Hepatocyte (in vitro differentiated cells): ENCODE results near the gene LY6G6F. TPM values are rescaled to one million over a fixed set of nuclear protein-coding genes. Genes with fewer than 3 reads are reported as not detected.

Experiments used
- DNase-seq: peaks from one replicate; pipeline ENCODE4 v3.0.0-alpha.2; 2016; ENCODE audit warnings: low spot score
- H2AFZ ChIP-seq: fragments of 200-600 bp; sonication (generic); 2 replicates; pipeline ENCODE4 v1.6.0; 2016; ENCODE audit warnings: antibody characterized with exemption, mild to moderate bottlenecking
- H3K27ac ChIP-seq: fragments of 200-600 bp; sonication (generic); 2 replicates; pipeline ENCODE4 v1.5.1; 2016; ENCODE audit warnings: mild to moderate bottlenecking
- H3K27me3 ChIP-seq: fragments of 200-600 bp; sonication (generic); 2 replicates; pipeline ENCODE4 v1.6.1; 2016
- H3K36me3 ChIP-seq: fragments of 200-600 bp; sonication (generic); replicated peaks from 2 replicates; pipeline ENCODE4 v1.5.1; 2016; ENCODE audit warnings: low read depth; ENCODE audit not compliant: insufficient read depth
- H3K4me1 ChIP-seq: fragments of 200-600 bp; sonication (generic); 2 replicates; pipeline ENCODE4 v1.5.1; 2016; ENCODE audit warnings: mild to moderate bottlenecking, moderate library complexity; ENCODE audit not compliant: insufficient read depth
- H3K4me2 ChIP-seq: fragments of 200-600 bp; sonication (generic); 2 replicates; pipeline ENCODE4 v1.6.0; 2016
- H3K4me3 ChIP-seq: fragments of 200-600 bp; sonication (generic); 2 replicates; pipeline ENCODE4 v1.5.1; 2016; ENCODE audit warnings: mild to moderate bottlenecking
- H3K79me2 ChIP-seq: fragments of 200-600 bp; sonication (generic); 2 replicates; pipeline ENCODE4 v1.6.0; 2017; ENCODE audit warnings: mild to moderate bottlenecking
- H3K9me2 ChIP-seq: fragments of 200-600 bp; sonication (generic); replicated peaks from 2 replicates; pipeline ENCODE4 v1.6.0; 2017; ENCODE audit warnings: mild to moderate bottlenecking; ENCODE audit not compliant: insufficient read depth
- H3K9me3 ChIP-seq: fragments of 200-600 bp; sonication (generic); 2 replicates; pipeline ENCODE4 v1.5.1; 2016; ENCODE audit warnings: low read depth, mild to moderate bottlenecking
- H4K20me1 ChIP-seq: fragments of 200-600 bp; sonication (generic); 2 replicates; pipeline ENCODE4 v1.6.0; 2016; ENCODE audit warnings: mild to moderate bottlenecking; ENCODE audit not compliant: insufficient read depth, poor library complexity, severe bottlenecking
- EZH2 ChIP-seq: fragments of 200-600 bp; sonication (generic); IDR thresholded peaks from 2 replicates; pipeline ENCODE4 v1.6.1; 2016; ENCODE audit warnings: antibody characterized with exemption, mild to moderate bottlenecking, borderline replicate concordance
- EZH2phosphoT487 ChIP-seq: fragments of 200-600 bp; sonication (generic); IDR thresholded peaks from one replicate; pipeline ENCODE4 v1.6.1; 2018; ENCODE audit warnings: antibody characterized with exemption, mild to moderate bottlenecking, low read depth, moderate library complexity; ENCODE audit not compliant: unreplicated experiment, severe bottlenecking
- WGBS: methylation state at CpG from one replicate; pipeline ENCODE4 v1.1.6; 2016; ENCODE audit warnings: low lambda C conversion rate; ENCODE audit errors: missing lambda C conversion rate; 5-methylcytosine and 5-hydroxymethylcytosine counted together
- polyA plus RNA-seq: library from polyadenylated mRNA; unstranded; fragments of >200 nt; fragmentation: Nextera tagmentation; extraction: Ambion mirVana; gene quantifications from 2 replicates; pipeline ENCODE4 v1.2.1, GENCODE V29; 2016
- total RNA-seq: library from RNA; depleted of rRNA; stranded (reverse); fragments of >200 nt; gene quantifications from 2 replicates; pipeline ENCODE4 v1.2.3, GENCODE V29; 2014
- TF ChIP-seq, protein P1 (sequence below): fragments of 200-600 bp; sonication (generic); IDR thresholded peaks from 2 replicates; pipeline ENCODE4 v1.5.1; 2016; ENCODE audit warnings: antibody characterized with exemption, mild to moderate bottlenecking; ENCODE audit not compliant: poor library complexity

Gene LY6G6F
- total and polyA plus RNA-seq, 2 experiments from 2014 or later, result not detected

DNA sequence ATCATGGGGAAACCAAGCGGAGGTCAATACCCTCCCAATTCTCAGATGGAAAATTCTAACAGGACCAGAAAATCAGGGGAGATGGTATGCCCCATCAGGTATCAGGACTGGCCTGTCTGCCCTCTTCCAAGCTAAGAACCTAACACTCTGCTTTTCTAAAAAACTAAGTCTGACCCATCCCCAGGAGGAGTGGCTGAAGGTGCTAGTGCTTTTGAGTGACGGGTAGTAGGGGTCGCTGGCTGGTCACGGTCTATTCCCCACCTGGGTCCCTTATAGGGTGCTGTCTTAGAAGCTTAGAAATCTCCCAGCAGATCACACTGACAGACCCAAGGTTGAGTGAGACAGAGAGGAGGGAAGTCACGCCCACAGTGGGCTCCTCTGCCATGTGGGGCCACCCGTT lies 13.1 kb upstream of the LY6G6F start:
- Histone ChIP-seq H3K9me2 (no peaks in the 10 kb centered on the region), H3K4me3 (no peak overlapping the region), H3K4me1 (peaks cover 6% of the 10 kb centered on the region), H4K20me1 (peaks cover 5% of the 10 kb centered on the region), H3K9me3 (no peaks in the 10 kb centered on the region), H2AFZ (no peak overlapping the region), H3K79me2 (peaks cover 16% of the 10 kb centered on the region), H3K27ac (no peak overlapping the region), H3K36me3 (no peaks in the 10 kb centered on the region), H3K27me3 (no peaks in the 10 kb centered on the region), H3K4me2 (no peak overlapping the region)
- WGBS, result 95% methylated on average over 6 of the region's 6 CpGs
- no peak for DNase-seq
- TF ChIP-seq, protein P1, sequence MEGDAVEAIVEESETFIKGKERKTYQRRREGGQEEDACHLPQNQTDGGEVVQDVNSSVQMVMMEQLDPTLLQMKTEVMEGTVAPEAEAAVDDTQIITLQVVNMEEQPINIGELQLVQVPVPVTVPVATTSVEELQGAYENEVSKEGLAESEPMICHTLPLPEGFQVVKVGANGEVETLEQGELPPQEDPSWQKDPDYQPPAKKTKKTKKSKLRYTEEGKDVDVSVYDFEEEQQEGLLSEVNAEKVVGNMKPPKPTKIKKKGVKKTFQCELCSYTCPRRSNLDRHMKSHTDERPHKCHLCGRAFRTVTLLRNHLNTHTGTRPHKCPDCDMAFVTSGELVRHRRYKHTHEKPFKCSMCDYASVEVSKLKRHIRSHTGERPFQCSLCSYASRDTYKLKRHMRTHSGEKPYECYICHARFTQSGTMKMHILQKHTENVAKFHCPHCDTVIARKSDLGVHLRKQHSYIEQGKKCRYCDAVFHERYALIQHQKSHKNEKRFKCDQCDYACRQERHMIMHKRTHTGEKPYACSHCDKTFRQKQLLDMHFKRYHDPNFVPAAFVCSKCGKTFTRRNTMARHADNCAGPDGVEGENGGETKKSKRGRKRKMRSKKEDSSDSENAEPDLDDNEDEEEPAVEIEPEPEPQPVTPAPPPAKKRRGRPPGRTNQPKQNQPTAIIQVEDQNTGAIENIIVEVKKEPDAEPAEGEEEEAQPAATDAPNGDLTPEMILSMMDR, result no peak
- TF ChIP-seq EZH2, result no peak
- TF ChIP-seq EZH2phosphoT487, result no peak

DNA sequence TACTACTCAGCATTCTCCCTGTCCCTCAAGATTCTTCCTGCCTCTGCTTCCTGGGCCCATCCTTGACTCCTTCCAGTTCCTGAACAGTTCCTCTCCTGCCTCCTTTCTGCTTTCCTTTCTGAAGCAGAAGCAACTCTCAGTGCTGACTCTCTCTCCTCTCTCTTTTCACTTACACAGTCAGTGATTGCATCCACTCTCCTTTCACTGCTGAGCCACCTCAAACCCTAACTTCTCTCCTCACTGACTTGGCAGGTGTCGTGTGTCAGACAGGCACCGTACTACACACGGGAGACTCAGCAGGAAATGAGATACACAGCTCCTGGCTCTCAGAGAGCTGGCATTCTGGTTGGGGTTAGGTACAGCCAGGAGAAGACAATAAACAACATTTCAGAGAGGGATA lies 9.1 kb upstream of the LY6G6F start:
- Histone ChIP-seq H3K27ac (no peak overlapping the region), H3K4me3 (no peak overlapping the region), H3K36me3 (no peaks in the 10 kb centered on the region), H2AFZ (no peak overlapping the region), H3K4me1 (peaks cover 21% of the 10 kb centered on the region), H3K9me2 (no peaks in the 10 kb centered on the region), H3K4me2 (no peak overlapping the region), H4K20me1 (peaks cover 5% of the 10 kb centered on the region), H3K27me3 (no peaks in the 10 kb centered on the region), H3K79me2 (peaks cover 54% of the 10 kb centered on the region), H3K9me3 (no peaks in the 10 kb centered on the region)
- no peak for TF ChIP-seq EZH2
- TF ChIP-seq EZH2phosphoT487, result no peak
- TF ChIP-seq, protein P1, result no peak
- WGBS, result 65% methylated on average over 3 of the region's 3 CpGs
- DNase-seq, result no peak

DNA sequence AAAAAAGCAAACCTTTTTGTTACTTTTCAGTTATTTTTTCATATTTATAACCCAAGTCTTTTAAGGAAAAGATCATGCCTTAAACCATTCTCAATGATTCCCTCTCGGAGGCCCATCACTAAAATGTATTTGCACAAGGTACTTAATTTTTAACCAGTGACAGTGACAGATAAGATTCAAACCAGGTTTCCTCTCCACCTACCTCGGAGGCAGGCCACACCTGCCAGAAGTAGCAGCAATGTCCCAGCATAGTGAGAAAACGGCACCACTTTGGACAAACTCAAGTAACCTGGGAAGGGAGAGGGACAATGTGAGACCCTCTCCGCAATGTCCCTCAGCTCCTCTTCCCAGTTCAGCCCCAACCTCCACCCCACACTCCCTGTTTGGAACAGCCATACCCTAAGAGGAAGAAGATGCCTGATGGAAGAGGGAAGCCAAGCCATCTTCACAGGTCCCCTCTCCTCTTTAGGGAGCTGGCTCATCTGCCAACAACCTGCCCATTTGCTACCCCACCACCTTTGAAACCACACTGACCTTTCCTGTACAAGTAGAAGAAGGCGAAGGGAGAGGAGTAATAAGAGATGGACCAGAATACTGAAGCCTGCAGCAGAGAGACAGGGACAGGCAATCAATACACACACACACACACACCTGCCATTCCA lies 5.8 kb upstream of the LY6G6F start:
- 65% methylated on average over 5 of the region's 5 CpGs for WGBS

More for the DNA sequence above, 5.8 kb upstream of the LY6G6F start:
- Histone ChIP-seq H3K79me2 (peaks cover 56% of the 10 kb centered on the region), H3K4me3 (peak overlapping the region; percentile 7), H2AFZ (no peak overlapping the region), H3K4me2 (peak overlapping the region; percentile 97), H3K27ac (peak overlapping the region; percentile 96), H3K27me3 (no peaks in the 10 kb centered on the region), H4K20me1 (peaks cover 5% of the 10 kb centered on the region), H3K9me2 (no peaks in the 10 kb centered on the region), H3K9me3 (no peaks in the 10 kb centered on the region), H3K4me1 (peaks cover 26% of the 10 kb centered on the region), H3K36me3 (no peaks in the 10 kb centered on the region)
- DNase-seq, result no peak
- TF ChIP-seq EZH2phosphoT487 (no peak), EZH2 (no peak)
- TF ChIP-seq, protein P1, result no peak
